Measurements from ENCODE around the gene TBL1XR1. TPM values are rescaled to one million over a fixed set of nuclear protein-coding genes. Genes with fewer than 3 reads are reported as not detected.

TBL1XR1 gene
- 100 to 1,000 TPM in 2 of 4 donors, 10 to 100 TPM in 2; 55.6 to 281 (median 102) TPM for total RNA-seq

DNA sequence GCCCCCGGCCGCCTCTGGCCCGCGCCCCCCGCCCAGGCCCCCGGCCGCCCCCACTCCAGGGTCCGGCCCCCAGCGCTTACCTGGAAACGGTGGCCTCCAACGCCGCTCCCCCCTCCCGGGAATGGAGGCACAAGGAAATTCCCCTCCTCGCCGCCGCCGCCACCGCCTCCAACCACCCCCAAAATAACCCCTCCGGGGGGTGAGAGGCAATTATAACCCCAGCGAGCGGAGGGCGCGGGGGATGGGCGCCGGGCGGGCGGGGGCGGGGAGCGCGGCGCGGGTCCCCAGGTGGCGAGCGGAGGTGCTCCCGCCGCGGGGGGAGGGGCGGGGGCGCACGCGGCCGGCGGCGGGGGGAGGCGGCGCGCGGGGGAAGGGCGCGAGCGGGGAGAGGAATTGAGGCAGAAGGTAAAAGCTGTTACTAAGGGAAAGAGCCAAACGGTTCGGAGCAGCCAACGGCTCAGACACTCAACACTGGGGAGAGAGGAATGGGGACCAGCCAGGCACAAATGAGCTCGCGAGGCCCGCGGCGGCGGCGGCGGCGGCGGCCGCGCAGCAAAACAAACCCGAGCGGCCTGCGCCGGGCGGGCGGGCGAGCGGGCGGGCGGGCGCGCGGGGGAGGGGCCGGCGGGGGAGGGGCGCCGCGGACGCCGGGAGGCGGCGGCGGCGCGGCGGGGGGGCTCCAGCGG is at the start of gene TBL1XR1:
TSS of gene TBL1XR1 (minus strand) at position 442 of the 686 bp plus-strand sequence. CDS start 132,505 bp downstream, outside the sequence.
- H3K4me1 ChIP-seq, result peaks cover 0 to 6% of the 10 kb centered on the region in 2 donors
- peak within 1 kb of the TSS; percentile 64 to 96 for H3K4me3 ChIP-seq
- no peaks in the 10 kb centered on the region for H3K9me3 ChIP-seq
- TF ChIP-seq, protein P1, sequence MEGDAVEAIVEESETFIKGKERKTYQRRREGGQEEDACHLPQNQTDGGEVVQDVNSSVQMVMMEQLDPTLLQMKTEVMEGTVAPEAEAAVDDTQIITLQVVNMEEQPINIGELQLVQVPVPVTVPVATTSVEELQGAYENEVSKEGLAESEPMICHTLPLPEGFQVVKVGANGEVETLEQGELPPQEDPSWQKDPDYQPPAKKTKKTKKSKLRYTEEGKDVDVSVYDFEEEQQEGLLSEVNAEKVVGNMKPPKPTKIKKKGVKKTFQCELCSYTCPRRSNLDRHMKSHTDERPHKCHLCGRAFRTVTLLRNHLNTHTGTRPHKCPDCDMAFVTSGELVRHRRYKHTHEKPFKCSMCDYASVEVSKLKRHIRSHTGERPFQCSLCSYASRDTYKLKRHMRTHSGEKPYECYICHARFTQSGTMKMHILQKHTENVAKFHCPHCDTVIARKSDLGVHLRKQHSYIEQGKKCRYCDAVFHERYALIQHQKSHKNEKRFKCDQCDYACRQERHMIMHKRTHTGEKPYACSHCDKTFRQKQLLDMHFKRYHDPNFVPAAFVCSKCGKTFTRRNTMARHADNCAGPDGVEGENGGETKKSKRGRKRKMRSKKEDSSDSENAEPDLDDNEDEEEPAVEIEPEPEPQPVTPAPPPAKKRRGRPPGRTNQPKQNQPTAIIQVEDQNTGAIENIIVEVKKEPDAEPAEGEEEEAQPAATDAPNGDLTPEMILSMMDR (IDR thresholded peaks at IDR 0.05), result no peak
- no peak for TF ChIP-seq POLR2A (IDR thresholded peaks at IDR 0.05)
- H3K27me3 ChIP-seq, result no peaks in the 10 kb centered on the region
- peak within 1 kb of the TSS; percentile 99 for H3K27ac ChIP-seq
- no peaks in the 10 kb centered on the region for H3K36me3 ChIP-seq
- peak; percentile 93 to 94 for DNase-seq
- intact Hi-C loops (cut with DNase I; ENCODE audit: low total_unique reads), result loop anchor here (1.0 kb wide), 1 partner anchor 162 kb away; no protein-coding TSS in a partner anchor

DNA sequence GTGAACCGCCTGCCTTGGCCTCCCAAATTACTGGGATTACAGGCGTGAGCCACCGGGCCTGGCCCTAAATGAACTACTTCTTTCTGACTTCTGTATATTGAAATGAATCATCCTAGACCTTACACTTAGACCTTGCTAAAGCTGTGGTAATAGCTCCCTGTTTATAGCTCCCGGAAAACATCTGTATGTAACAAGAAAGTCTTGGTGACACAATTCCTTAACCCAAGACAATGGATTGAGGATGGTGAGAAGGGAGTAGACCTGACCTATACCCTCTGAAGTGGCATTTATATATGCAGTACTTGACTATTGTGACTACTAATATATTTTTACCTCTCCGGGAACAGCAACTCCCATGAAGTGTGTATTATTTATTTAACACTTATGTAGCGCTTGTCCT is 48.0 kb upstream of the TBL1XR1 start:
- Histone ChIP-seq H3K27me3 (no peaks in the 10 kb centered on the region), H3K4me3 (no peak overlapping the region), H3K4me1 (no peaks in the 10 kb centered on the region), H3K27ac (no peak overlapping the region), H3K36me3 (no peaks in the 10 kb centered on the region), H3K9me3 (no peaks in the 10 kb centered on the region)
- no peak for DNase-seq
- TF ChIP-seq, protein P1 (IDR thresholded peaks at IDR 0.05), result no peak
- TF ChIP-seq POLR2A (IDR thresholded peaks at IDR 0.05), result no peak
- intact Hi-C loops (cut with DNase I; ENCODE audit: low total_unique reads), result no loop called here

- DNase-seq, result no peak
- intact Hi-C loops (cut with DNase I; ENCODE audit: low total_unique reads), result no loop called here
- Histone ChIP-seq H3K27ac (no peak overlapping the region), H3K9me3 (no peaks in the 10 kb centered on the region), H3K4me1 (no peaks in the 10 kb centered on the region), H3K36me3 (no peaks in the 10 kb centered on the region), H3K4me3 (no peak overlapping the region), H3K27me3 (no peaks in the 10 kb centered on the region)
- no peak for TF ChIP-seq POLR2A (IDR thresholded peaks at IDR 0.05)
- TF ChIP-seq, protein P1 (IDR thresholded peaks at IDR 0.05), result no peak
Observed at GRCh38 chr3:177244606-177245005, 47.3 kb upstream of the TBL1XR1 start.

- Histone ChIP-seq H3K27me3 (no peaks in the 10 kb centered on the region), H3K4me3 (no peak overlapping the region), H3K9me3 (no peaks in the 10 kb centered on the region), H3K4me1 (no peaks in the 10 kb centered on the region), H3K36me3 (no peaks in the 10 kb centered on the region), H3K27ac (no peak overlapping the region)
- no peak for DNase-seq
- TF ChIP-seq POLR2A (IDR thresholded peaks at IDR 0.05), result no peak
- intact Hi-C loops (cut with DNase I; ENCODE audit: low total_unique reads), result no loop called here
Observed at GRCh38 chr3:177238686-177239216, 41.5 kb upstream of the TBL1XR1 start.

- intact Hi-C loops (cut with DNase I; ENCODE audit: low total_unique reads), result no loop called here
- no peak for DNase-seq
- no peaks in the 10 kb centered on the region for H3K4me1 ChIP-seq
- H3K4me3 ChIP-seq, result no peak overlapping the region
- no peaks in the 10 kb centered on the region for H3K9me3 ChIP-seq
- TF ChIP-seq, protein P1 (IDR thresholded peaks at IDR 0.05), result no peak
- TF ChIP-seq POLR2A (IDR thresholded peaks at IDR 0.05), result no peak
- no peaks in the 10 kb centered on the region for H3K36me3 ChIP-seq
- no peaks in the 10 kb centered on the region for H3K27me3 ChIP-seq
- no peak overlapping the region for H3K27ac ChIP-seq
Observed at GRCh38 chr3:177237206-177237605, 39.9 kb upstream of the TBL1XR1 start.
